Measurements from ENCODE around the gene PLEK2.
"Not testable (repeated sequence)": the region's sequence is repeated elsewhere in the genome, so short reads cannot be mapped to it uniquely, and the experiment has no call there.

PLEK2 gene

GRCh38 chr14:67411820-67412421, at the start of gene PLEK2:
PLEK2 (minus strand) TSS chr14:67412165; CDS start chr14:67412059, 106 bp downstream.
- DNase-seq: peak in 1 of 2 experiments; percentile 37

GRCh38 chr14:67461341-67461985, 49.5 kb upstream of the PLEK2 start:
- peak in 1 of 2 experiments; percentile 39 for DNase-seq

GRCh38 chr14:67459336-67459735, 47.4 kb upstream of the PLEK2 start:
- DNase-seq: no peak

GRCh38 chr14:67457782-67458181, 45.8 kb upstream of the PLEK2 start:
- DNase-seq: peak; percentile 79 to 94

- no peak for DNase-seq
Measured at GRCh38 chr14:67456732-67457131, 44.8 kb upstream of the PLEK2 start.

- DNase-seq: no peak
Measured at GRCh38 chr14:67453575-67454300, 41.8 kb upstream of the PLEK2 start.

GRCh38 chr14:67451667-67452066, 39.7 kb upstream of the PLEK2 start:
- DNase-seq: not testable (repeated sequence)

GRCh38 chr14:67449096-67449495, 37.1 kb upstream of the PLEK2 start:
- DNase-seq: no peak

GRCh38 chr14:67447033-67447381, 35.0 kb upstream of the PLEK2 start:
- no peak for DNase-seq

GRCh38 chr14:67446371-67447032, 34.5 kb upstream of the PLEK2 start:
- no peak for DNase-seq

- no peak for DNase-seq
Measured at GRCh38 chr14:67444395-67444794, 32.4 kb upstream of the PLEK2 start.

- DNase-seq: no peak
Measured at GRCh38 chr14:67442139-67442906, 30.4 kb upstream of the PLEK2 start.

- no peak for DNase-seq
Measured at GRCh38 chr14:67441672-67442071, 29.7 kb upstream of the PLEK2 start.

- DNase-seq: no peak
Measured at GRCh38 chr14:67441256-67441655, 29.3 kb upstream of the PLEK2 start.

- no peak for DNase-seq
Measured at GRCh38 chr14:67440513-67440912, 28.5 kb upstream of the PLEK2 start.

- no peak for DNase-seq
Measured at GRCh38 chr14:67438969-67439368, 27.0 kb upstream of the PLEK2 start.

- DNase-seq: peak; percentile 96 to 97
Measured at GRCh38 chr14:67436006-67436866, 24.3 kb upstream of the PLEK2 start.

GRCh38 chr14:67435603-67436002, 23.6 kb upstream of the PLEK2 start:
- DNase-seq: no peak

- DNase-seq: peak in 1 of 2 experiments; percentile 23
Measured at GRCh38 chr14:67432050-67432564, 20.1 kb upstream of the PLEK2 start.

- DNase-seq: peak; percentile 97 to 99
Measured at GRCh38 chr14:67429510-67430205, 17.7 kb upstream of the PLEK2 start.

- DNase-seq: no peak
Measured at GRCh38 chr14:67428501-67429031, 16.6 kb upstream of the PLEK2 start.
